HepG2 (cell line): ENCODE measurements around the gene SP6. TPM values are rescaled to one million over a fixed set of nuclear protein-coding genes. Genes with fewer than 3 reads are reported as not detected.

Experiments used
- ATAC-seq: fragments of 200-7000 bp; cut with Tn5 transposase; 3 replicates; pipeline ENCODE4 v1.9.1; 2020; ENCODE audit warnings: mild to moderate bottlenecking, moderate library complexity
- BruUV-seq: library from RNA; stranded (reverse); fragments of 400-500 nt; replicated peaks from 2 replicates; lab custom pipeline; 2021; lab: Mats Ljungman, UMichigan
- CTCF ChIA-PET: fragments of 300-600 bp; formaldehyde crosslinking; extraction: SDS; loops from one replicate; lab custom pipeline; 2021; ENCODE audit warnings: low total read pairs, inconsistent platforms, low intra/inter-chr PET ratio; lab: Yijun Ruan, JAX
- POLR2A ChIA-PET: fragments of 350-600 bp; sonication (Branson Sonifier 250); formaldehyde crosslinking; loops from one replicate; lab custom pipeline; 2020; ENCODE audit warnings: antibody characterized with exemption, inconsistent platforms; lab: Yijun Ruan, JAX
- DNase-seq: peaks from one replicate; pipeline ENCODE4 v3.0.0-alpha.2; 2015; ENCODE audit warnings: low spot score
- FAIRE-seq: peaks from 3 replicates; lab custom pipeline; 2011; peaks lifted over from hg19 to GRCh38; lab: Jason Lieb, UNC
- H2AFZ ChIP-seq: one replicate; pipeline ENCODE4 v1.6.1; 2011; ENCODE audit warnings: low read length, inconsistent platforms
- H3K27ac ChIP-seq: fragments of 300-600 bp; 3 replicates; pipeline ENCODE4 v1.8.0; 2011; ENCODE audit warnings: mixed run types, mild to moderate bottlenecking, mixed read lengths, low read length, inconsistent platforms; ENCODE audit not compliant: insufficient read depth; ENCODE audit errors: extremely low read length
- H3K27me3 ChIP-seq, 2 experiments: fragments of 200-600 bp in 1 of 2; 2 replicates in 1 of 2; 3 replicates in 1 of 2; pipeline versions ENCODE4 v1.6.0 to v1.8.0; 2011; ENCODE audit warnings: low read length in 2 of 2, mild to moderate bottlenecking in 2 of 2, moderate library complexity in 2 of 2, inconsistent platforms in 1 of 2; ENCODE audit not compliant: insufficient read depth in 2 of 2, control insufficient read depth in 1 of 2
- H3K36me3 ChIP-seq, 2 experiments: fragments of 200-600 bp in 1 of 2; replicated peaks in 1 of 2; 2 replicates in 1 of 2; 3 replicates in 1 of 2; pipeline versions ENCODE4 v1.5.1 to v1.8.0; 2011; ENCODE audit warnings: low read length in 2 of 2, inconsistent platforms in 1 of 2; ENCODE audit not compliant: insufficient read depth in 2 of 2, control insufficient read depth in 1 of 2
- H3K4me1 ChIP-seq: 2 replicates; pipeline ENCODE4 v1.5.1; 2012; ENCODE audit warnings: low read length, inconsistent platforms; ENCODE audit not compliant: insufficient read depth
- H3K4me2 ChIP-seq: 2 replicates; pipeline ENCODE4 v1.6.0; 2011; ENCODE audit warnings: low read depth, low read length, inconsistent platforms
- H3K4me3 ChIP-seq, 3 experiments: fragments of 200-600 bp in 1 of 3; sonication (generic), shearing (Covaris generic) in 1 of 3; replicated peaks in 1 of 3; 2 replicates each; pipeline ENCODE4 v1.5.1; 2011 to 2016; ENCODE audit warnings: low read length in 3 of 3, inconsistent platforms in 2 of 3, low read depth in 2 of 3, mild to moderate bottlenecking in 2 of 3, control low read depth in 1 of 3, mixed read lengths in 1 of 3; ENCODE audit not compliant: insufficient read depth in 1 of 3
- H3K79me2 ChIP-seq: one replicate; pipeline ENCODE4 v1.6.1; 2011; ENCODE audit warnings: low read length, inconsistent platforms; ENCODE audit not compliant: insufficient read depth
- H3K9ac ChIP-seq: 2 replicates; pipeline ENCODE4 v1.6.0; 2011; ENCODE audit warnings: mild to moderate bottlenecking, low read depth, low read length, inconsistent platforms; ENCODE audit not compliant: insufficient read depth
- H3K9me3 ChIP-seq: 2 replicates; pipeline ENCODE4 v1.5.1; 2012; ENCODE audit warnings: mild to moderate bottlenecking, low read length
- H4K20me1 ChIP-seq: 2 replicates; pipeline ENCODE4 v1.6.0; 2011; ENCODE audit warnings: inconsistent platforms, mild to moderate bottlenecking, low read length, moderate library complexity; ENCODE audit not compliant: insufficient read depth
- NR2C2 ChIP-seq: sonication (generic); formaldehyde crosslinking; IDR thresholded peaks from 2 replicates; pipeline ENCODE4 v1.4.0; 2020; ENCODE audit warnings: missing genetic modification reagents, mild to moderate bottlenecking, moderate library complexity, borderline replicate concordance
- NR2F2 ChIP-seq: IDR thresholded peaks from 2 replicates; pipeline ENCODE4 v1.6.1; 2012; ENCODE audit warnings: low read depth, inconsistent platforms, borderline replicate concordance
- SMAD9 ChIP-seq: sonication (generic); formaldehyde crosslinking; IDR thresholded peaks from 2 replicates; pipeline ENCODE4 v1.5.1; 2020; ENCODE audit warnings: mild to moderate bottlenecking, missing genetic modification reagents
- ZC3H13 ChIP-seq: sonication (generic); formaldehyde crosslinking; IDR thresholded peaks from 2 replicates; pipeline ENCODE4 v1.8.1; 2023; ENCODE audit warnings: mild to moderate bottlenecking, missing genetic modification reagents, moderate library complexity
- ZMYM3 ChIP-seq: sonication (generic); formaldehyde crosslinking; IDR thresholded peaks from 2 replicates; pipeline ENCODE4 v1.5.1; 2020; ENCODE audit warnings: mild to moderate bottlenecking, missing genetic modification reagents
- ZNF777 ChIP-seq: sonication (generic); formaldehyde crosslinking; IDR thresholded peaks from 2 replicates; pipeline ENCODE4 v1.4.0; 2020; ENCODE audit warnings: missing genetic modification reagents
- WGBS: methylation state at CpG from one replicate; pipeline ENCODE4 v1.1.6; 2017; ENCODE audit warnings: low lambda C conversion rate; 5-methylcytosine and 5-hydroxymethylcytosine counted together
- in situ Hi-C: cut with HindIII; loops from 2 replicates; pipeline ENCODE4 v1.10.0; 2017; ENCODE audit warnings: low pct_unique_long_range_greater_than_20kb; ENCODE audit not compliant: extremely low pct_ligation_motif_present
- intact Hi-C: fragments of 100-400 bp; cut with micrococcal nuclease; formaldehyde crosslinking; loops from one replicate; pipeline ENCODE4 v1.10.0; 2022; ENCODE audit not compliant: unreplicated experiment
- polyA plus RNA-seq, 8 experiments: library from polyadenylated mRNA; depleted of rRNA in 3 of 8; stranded (reverse) in 7 of 8; unstranded in 1 of 8; fragments of >200 nt; fragmentation: Illumina TruSeq in 4 of 8; extraction: Trizol in 4 of 8; gene quantifications; 2 replicates each; pipeline versions ENCODE4 v1.2.1 to v1.2.3, GENCODE V29; 2011 to 2016; ENCODE audit warnings: low read depth in 4 of 8, missing spikeins in 1 of 8, mixed read lengths in 1 of 8; ENCODE audit not compliant: insufficient read depth in 1 of 8
- total RNA-seq, 5 experiments: library from RNA; depleted of rRNA; stranded (reverse); fragments of >200 nt; fragmentation: Illumina TruSeq; extraction: Trizol; gene quantifications; 2 replicates each; pipeline ENCODE4 v1.2.3, GENCODE V29; 2016; ENCODE audit warnings: low read depth in 1 of 5
- TF ChIP-seq, protein P1 (sequence below): sonication (generic); formaldehyde crosslinking; conservative IDR thresholded peaks from 2 replicates; pipeline ENCODE4 v1.4.0; 2020; ENCODE audit warnings: missing genetic modification reagents
- TF ChIP-seq, protein P2 (sequence below): fragments of 450-650 bp; IDR thresholded peaks from 2 replicates; pipeline ENCODE4 v1.6.1; 2016

The SP6 gene
- total and polyA plus RNA-seq, 2 of the 13 experiments (the other 11 are each of a cell fraction or from before 2014, with no cell fraction given): 0.07 TPM

- no peak overlapping the region for H2AFZ ChIP-seq
- BruUV-seq: no TSS peak
- 16% methylated on average over 4 of the region's 4 CpGs for WGBS
- DNase-seq: no peak
- no peak for FAIRE-seq
- in situ Hi-C loops: no loop called here
- ChIA-PET POLR2A (no interaction called here), CTCF (interaction anchor here (2.2 kb wide), 1 partner anchor 25 kb away, joined by 15 read pairs; no protein-coding TSS in a partner anchor)
- H3K9ac ChIP-seq: no peak overlapping the region
- H3K36me3 ChIP-seq: no peaks in the 10 kb centered on the region
- H3K4me3 ChIP-seq: no peak overlapping the region
- no peak for TF ChIP-seq ZNF777 (CRISPR knock-in tag)
- H4K20me1 ChIP-seq: peaks cover 4% of the 10 kb centered on the region; the same call in 1 of the 2 replicates
- no peaks in the 10 kb centered on the region for H3K79me2 ChIP-seq
- H3K27me3 ChIP-seq: peaks cover 4 to 16% of the 10 kb centered on the region in 2 experiments; a peak in 4 of 5 replicates
- no peaks in the 10 kb centered on the region for H3K4me1 ChIP-seq
- H3K9me3 ChIP-seq: no peaks in the 10 kb centered on the region
- no peak overlapping the region for H3K4me2 ChIP-seq
- intact Hi-C loops: no loop called here
- no peak for ATAC-seq
- no peak overlapping the region for H3K27ac ChIP-seq
Observed at GRCh38 chr17:47801176-47801765, 49.7 kb downstream of the SP6 start.

DNA sequence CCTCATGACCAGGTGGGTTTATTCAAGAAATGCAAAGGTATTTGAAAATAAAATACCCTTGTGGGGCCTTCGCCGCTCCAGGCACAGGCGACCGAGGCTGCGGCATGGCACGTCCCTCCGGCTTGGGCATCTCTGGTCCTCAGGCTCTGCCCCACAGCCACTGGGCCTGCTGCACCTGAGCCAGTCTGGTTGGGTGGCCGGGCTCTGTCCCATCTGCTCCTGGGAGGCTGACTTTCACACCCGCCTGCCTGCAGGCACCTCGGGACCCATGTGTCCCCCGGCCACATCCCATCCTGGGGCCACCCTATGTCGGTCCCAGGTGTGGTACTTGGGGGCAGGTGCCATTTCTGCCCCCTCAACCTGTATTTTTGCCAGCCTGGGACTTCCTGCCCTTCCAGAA, 50.3 kb downstream of the SP6 start:
- Histone ChIP-seq H3K27me3 (peaks cover 4 to 16% of the 10 kb centered on the region in 2 experiments; a peak in 4 of 5 replicates), H3K9ac (no peak overlapping the region), H3K79me2 (no peaks in the 10 kb centered on the region), H3K4me1 (no peaks in the 10 kb centered on the region), H3K4me3 (no peak overlapping the region), H3K36me3 (no peaks in the 10 kb centered on the region), H3K4me2 (no peak overlapping the region), H3K9me3 (no peaks in the 10 kb centered on the region), H2AFZ (no peak overlapping the region), H3K27ac (no peak overlapping the region), H4K20me1 (peaks cover 4% of the 10 kb centered on the region; the same call in 1 of the 2 replicates)
- FAIRE-seq (no peak), DNase-seq (no peak), ATAC-seq (no peak)
- TF ChIP-seq NR2F2 (no peak), ZMYM3 (no peak), ZC3H13 (no peak), SMAD9 (CRISPR knock-in tag) (no peak), NR2C2 (CRISPR knock-in tag) (no peak)
- TF ChIP-seq, protein P1, sequence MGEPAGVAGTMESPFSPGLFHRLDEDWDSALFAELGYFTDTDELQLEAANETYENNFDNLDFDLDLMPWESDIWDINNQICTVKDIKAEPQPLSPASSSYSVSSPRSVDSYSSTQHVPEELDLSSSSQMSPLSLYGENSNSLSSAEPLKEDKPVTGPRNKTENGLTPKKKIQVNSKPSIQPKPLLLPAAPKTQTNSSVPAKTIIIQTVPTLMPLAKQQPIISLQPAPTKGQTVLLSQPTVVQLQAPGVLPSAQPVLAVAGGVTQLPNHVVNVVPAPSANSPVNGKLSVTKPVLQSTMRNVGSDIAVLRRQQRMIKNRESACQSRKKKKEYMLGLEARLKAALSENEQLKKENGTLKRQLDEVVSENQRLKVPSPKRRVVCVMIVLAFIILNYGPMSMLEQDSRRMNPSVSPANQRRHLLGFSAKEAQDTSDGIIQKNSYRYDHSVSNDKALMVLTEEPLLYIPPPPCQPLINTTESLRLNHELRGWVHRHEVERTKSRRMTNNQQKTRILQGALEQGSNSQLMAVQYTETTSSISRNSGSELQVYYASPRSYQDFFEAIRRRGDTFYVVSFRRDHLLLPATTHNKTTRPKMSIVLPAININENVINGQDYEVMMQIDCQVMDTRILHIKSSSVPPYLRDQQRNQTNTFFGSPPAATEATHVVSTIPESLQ (CRISPR knock-in tag): no peak
- TF ChIP-seq, protein P2, sequence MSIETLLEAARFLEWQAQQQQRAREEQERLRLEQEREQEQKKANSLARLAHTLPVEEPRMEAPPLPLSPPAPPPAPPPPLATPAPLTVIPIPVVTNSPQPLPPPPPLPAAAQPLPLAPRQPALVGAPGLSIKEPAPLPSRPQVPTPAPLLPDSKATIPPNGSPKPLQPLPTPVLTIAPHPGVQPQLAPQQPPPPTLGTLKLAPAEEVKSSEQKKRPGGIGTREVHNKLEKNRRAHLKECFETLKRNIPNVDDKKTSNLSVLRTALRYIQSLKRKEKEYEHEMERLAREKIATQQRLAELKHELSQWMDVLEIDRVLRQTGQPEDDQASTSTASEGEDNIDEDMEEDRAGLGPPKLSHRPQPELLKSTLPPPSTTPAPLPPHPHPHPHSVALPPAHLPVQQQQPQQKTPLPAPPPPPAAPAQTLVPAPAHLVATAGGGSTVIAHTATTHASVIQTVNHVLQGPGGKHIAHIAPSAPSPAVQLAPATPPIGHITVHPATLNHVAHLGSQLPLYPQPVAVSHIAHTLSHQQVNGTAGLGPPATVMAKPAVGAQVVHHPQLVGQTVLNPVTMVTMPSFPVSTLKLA: no peak
- ChIA-PET CTCF (no interaction called here), POLR2A (no interaction called here)
- 7% methylated on average over 6 of the region's 12 CpGs for WGBS
- intact Hi-C loops: no loop called here
- in situ Hi-C loops: no loop called here
- BruUV-seq: no TSS peak
